NCI-H748 (cell line): ENCODE data around the gene AFTPH.
"Not testable (repeated sequence)": the region's sequence is repeated elsewhere in the genome, so short reads cannot be mapped to it uniquely, and the experiment has no call there.

Experiments
- DNase-seq: peaks from one replicate; lab custom pipeline; 2025; ENCODE audit not compliant: unreplicated experiment; lab: John Stamatoyannopoulos, UW

AFTPH gene

DNA sequence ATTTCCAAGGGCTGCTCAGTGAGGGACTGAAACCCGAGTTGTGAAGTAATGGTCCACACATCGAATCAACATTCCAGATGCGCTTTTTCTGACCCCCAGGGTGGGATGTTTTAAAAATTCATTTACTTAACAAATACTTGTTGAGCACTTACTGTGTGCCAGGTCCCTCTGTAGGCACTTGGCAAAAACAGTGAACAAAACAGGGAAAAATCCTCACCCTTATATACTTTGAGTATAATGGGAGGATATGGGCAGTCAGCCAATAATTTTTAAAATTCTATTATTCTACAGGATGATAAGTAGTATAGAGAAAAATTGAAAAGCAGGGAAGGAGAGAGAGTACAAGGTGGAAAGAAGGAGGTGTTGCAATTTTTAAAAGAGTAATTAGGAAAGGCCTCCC lies 31.3 kb upstream of the AFTPH start:
- DNase-seq = peak; percentile 20

DNA sequence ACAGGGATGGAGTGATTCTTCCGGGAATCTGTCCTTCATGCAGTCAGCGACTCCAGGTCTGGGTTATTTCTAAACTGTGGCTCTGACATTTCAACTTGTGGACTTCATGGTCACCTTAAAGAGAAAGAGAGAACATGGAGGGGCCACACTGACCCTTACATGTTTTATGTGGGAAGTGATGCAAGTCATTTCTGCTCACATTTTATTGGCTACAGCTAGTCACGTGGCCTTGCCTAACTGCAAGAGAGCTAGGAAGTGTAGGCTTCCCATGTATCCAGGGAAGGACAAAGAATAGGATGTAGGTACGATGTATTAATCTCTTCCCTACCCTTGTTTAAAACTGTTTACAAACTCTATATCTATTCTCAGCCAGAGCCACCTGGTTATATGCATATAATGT lies 30.3 kb upstream of the AFTPH start:
- peak; percentile 54 for DNase-seq

DNA sequence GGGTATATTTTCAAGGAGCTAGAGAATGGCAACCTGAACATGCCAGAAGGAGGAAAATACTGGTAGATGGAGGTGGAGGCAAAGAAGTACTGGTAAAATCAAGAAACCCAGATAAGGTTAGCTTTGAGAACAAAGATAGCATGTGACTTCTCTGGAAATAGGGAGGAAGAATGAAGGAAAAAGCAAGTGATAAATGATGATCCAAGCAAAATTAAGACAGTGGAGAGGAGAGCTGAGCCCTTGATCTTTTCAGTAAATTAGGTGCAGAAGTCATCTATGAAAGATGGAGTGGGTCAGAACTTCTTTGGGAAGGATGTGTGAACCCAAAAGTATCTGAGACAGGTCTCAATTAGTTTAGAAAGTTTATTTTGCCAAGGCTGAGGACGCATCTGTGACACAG lies 25.7 kb upstream of the AFTPH start:
- DNase-seq = no peak

DNA sequence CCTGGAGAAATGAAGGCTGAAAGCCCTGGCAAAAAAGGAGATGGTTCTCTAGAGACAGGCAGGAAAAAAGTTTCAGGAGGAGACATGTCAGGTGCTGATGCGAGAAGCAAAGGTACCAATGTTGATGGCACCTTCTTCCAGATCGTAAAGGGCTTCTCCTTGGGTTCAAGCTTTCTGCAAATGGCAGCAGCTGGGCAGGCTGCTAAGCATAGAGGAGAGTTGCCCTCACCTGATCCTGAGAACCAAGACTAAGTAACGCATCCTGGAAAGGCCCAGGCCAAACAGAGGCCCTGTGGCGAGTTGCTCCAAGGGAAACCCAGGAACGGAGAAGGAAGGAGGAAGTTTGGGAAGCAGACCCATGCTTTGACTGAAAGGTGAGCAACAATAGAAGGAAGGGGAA lies 23.6 kb upstream of the AFTPH start:
- DNase-seq = no peak

DNA sequence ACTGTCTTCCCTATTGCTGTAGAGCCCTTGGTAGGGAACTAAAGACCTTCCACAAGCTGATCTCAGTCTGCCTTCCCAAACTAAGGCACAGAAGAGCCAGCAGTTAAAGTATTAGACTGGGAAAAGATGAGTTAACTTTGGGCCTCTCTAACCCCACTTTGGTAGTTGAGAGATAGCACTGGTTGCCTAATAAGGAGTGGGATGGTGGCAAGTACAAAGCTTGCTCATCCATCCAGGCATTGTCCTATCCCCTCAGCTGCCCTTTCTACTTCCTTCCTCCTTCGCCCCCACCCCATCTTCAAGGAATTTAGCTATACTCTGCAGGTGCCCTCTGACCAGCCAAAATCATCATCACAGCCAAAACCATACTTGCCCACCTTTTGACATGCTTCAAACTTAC lies 22.2 kb upstream of the AFTPH start:
- no peak for DNase-seq

DNA sequence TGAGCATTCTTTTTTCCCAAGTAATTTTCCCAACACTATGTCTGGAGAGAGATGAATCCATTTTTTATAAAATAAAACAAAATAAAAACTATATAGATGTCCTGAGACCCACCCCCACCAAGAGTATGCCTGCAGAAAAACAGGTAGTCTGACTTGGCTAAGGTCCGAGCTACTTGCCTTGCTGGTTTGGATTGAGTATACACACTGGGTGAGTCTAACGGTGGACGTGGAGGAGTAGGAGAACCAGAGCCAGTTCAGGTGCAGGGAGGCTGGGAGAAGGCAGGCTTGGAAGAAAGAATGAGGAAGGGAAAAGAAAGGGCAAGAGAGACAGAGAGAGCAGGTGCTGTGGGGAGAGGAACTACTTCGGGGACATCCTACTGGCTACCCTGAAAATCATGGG lies 21.3 kb upstream of the AFTPH start:
- no peak for DNase-seq

DNA sequence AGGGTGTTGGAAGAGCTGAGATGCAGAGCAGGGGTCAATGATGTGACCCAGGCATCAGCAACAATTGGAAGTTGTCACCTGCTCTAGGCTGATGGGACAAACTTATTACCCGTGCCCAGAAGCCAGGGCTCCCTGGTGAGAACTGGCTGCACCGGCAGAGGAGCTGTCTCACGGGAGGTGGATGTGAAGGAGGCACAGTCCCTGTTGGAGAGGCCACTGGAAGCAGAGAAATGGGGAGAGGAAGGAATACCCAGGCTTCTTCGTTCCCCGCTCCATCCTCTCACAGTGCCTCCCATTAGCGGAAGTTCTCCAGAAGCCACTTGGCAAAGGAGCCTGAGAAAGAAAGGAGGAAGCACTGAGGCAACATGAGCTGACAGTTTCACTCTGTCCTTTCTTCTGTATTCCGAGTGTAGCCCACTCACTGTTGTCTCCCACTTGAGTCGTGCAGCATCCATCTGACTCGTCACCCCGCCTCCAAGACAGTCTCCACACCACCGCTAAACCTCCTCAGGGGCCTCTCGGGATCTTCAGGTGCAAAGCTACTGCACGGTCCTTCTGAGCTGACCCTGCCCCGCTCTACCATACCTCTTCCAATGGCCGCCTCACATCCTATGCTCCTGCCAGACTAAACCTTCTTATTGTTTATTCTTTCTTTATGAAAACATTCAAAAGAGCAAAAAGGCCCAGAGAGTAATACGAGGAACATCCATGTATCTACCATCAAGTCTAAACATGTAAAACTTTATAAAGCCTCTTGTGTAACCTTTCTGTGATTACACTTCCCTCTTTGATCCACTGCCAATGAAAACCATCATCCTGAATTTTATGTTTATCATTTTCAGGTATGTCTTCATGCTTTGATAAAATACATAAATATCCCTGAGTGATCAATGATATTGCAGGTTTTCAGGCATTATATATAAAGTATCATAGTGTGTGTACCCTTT lies 19.1 kb upstream of the AFTPH start:
- DNase-seq = no peak

DNA sequence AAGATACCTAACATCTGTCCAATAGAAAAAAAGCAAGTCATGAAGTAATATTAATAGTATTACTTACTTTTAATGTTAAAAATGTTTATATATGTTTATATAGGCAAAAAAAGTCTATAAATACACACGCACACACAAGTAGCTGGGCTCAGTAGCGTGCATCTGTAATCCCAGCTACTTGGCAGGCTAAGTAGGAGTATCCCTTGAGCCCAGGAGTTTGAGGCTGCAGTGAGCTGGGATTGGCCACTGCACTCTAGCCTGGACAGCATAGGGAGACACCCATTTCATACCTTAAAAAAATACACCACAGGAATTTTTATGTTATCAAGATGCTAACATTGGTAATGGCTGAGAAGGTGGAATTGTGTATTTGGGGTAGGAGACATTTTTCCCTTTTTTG lies 17.4 kb upstream of the AFTPH start:
- DNase-seq = no peak

DNA sequence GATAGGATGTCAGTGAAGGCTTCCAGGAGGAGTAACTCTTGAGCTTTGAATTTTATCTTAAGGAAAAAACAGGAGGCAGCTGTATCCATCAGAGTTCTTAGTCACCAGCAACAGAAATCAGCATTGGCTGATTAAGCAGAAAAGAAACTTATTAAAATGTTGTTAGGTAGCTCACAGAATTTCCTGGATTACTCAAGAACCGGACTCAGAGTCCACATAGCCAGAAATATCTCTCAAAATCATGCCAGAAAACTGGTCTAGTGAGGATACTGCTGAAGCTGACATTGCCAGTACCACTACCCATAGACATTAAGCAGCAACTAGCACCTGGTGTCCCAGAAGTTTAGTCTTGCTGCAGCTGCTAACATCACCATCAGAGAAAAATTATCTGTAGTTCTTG lies 10.1 kb upstream of the AFTPH start:
- no peak for DNase-seq

DNA sequence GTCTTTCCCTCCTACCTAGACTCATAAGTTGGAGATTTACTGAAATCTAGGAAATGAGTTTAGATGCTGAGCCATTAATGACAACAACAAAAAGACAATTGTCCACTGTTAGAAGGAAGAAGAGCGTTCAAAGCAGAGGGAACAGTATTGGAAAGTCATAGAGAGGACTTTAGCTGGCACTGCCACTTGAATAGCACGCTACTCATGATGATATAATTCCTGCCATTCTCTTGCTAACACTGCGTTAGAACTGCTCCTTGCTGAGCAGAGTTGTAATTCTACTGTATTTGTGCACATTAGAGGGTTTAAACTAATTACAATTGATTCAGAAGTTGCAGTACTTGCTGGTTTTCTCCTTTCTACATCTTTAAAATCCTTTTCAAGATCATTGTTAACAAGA lies 9.0 kb upstream of the AFTPH start:
- no peak for DNase-seq

DNA sequence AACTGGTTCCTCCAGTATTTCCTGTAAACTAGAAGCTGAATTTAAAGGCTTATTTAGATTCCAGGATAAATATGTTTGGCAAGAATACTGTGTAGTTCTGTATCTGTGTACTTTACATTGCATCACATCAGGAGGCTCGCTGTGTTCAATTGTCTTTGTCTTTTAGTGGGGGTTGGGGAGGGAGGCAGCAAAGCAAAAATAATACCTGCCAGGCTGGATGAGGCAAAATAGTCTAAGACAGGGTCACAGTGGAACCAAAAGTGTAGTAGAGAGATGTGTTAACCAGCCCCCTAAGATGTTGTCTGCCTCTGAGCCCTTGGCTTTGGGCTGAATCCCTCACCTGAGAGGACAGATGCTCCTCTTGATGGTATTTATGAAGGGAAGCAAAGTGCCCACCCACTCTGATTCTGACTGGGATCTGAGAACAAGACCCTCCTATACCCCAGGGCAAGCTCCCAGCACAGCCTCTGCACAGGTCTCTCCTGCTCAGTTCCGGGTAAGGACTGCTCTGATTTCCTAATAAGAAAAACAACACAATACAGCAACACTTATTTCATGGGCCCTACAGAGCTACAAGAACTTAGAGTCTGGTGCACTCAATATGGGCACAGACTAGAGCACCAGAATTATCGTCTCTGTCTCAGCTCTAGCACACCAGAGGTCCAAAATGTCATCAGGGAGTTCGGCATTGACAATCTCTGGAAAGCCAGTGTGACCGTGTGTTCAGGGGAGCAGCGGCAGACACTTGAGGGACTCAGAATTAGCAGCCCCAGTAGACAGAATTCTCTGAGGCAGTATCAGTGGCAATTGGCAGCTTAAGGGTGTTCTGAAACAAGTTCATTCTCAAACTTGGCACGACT lies 7.2 kb upstream of the AFTPH start:
- no peak for DNase-seq

DNA sequence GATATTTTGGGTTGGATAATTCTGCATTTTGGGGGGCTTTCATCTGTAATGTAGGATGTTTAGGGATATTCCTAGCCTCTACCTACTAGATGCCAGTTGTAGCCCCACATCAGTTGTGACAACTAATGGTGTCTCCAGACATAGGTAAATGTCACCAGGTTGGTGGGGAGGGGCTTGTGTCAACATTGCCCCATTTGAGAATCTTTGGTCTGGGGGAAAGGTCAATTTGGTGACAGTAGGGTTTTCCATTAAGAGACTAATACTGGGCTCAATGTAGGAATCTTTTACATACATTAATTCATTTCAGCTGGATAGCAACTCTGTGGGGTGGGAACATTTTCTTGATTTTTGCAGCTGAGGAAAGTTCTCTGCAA lies 6.6 kb upstream of the AFTPH start:
- no peak for DNase-seq

DNA sequence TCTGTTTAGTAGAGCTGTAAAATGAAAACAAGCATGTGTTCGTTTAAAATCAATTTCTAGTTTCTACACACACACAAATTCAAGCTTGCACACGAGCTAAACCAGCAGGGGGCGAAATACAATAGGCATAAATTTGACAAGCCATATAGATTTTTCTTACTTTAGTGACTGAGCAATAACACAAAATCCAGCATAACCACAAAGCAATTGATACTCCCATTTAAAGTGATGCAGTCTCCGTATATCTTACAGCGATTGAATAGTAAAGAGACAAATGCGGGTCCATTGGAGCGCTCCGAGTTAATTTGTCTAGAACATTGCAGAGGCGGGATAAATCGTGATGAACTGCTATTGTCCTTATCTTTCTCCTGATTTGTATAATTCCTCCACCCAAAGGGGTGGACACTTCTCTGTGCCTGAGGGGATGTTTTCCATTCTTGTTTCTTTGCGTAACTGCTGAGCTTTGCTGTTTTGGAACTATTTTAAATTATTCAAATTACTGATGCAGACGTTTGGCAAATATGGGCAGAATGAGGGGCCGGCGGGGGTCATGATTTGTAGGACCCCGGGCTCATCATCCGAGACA lies 1.2 kb upstream of the AFTPH start:
- DNase-seq = peak; percentile 82

DNA sequence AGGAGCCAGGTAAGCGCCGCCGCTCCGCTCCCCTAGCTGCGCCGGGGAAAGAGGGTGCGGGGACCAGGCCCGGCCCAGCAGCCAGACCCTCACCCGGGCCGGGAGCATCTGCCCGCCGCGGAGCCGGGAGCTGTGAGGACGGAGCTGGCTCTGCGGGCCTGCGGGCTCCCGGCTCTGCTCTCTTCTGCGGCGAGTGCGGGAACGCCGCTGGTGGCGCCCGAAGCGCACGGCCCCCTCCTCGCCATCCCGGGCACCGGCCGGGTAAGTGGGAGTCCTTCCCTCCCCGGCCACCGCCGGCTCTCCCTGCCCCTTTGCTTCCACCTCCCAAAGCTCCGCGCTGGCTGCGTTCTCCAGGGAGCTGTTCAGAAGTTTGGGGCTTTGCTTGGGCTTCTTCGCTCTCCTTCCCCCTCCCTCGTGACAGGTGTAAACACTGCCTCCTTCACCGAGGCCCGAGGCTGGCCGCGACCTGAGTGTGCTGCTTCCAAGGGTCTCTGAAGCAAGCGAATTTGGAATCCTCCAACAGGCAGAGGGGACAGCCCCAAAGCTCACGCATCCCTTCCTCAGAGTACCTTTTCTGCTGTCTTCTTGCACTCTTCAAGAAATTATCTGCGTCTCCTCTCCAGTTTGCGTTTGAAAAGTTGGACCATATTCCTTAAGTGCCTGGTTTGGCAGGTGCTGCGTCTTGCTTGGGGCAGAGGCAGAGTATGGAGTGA lies 632 bp downstream of the AFTPH start:
- peak; percentile 27 for DNase-seq

DNA sequence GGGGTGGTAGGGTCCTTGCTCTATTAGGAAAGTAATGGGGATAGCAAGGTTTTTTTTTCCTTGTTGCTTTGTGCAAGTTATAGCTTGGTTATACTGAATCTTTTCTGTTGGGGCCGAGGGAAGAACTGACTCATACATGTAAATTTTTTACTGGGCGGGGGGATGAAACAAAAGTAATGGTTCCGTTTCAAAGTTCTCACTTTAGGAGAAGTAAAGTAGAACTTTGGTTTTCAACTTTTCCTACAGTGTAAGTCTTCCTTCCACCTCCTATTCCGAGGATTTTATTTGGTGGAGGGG lies 1.1 kb downstream of the AFTPH start:
- DNase-seq = no peak

DNA sequence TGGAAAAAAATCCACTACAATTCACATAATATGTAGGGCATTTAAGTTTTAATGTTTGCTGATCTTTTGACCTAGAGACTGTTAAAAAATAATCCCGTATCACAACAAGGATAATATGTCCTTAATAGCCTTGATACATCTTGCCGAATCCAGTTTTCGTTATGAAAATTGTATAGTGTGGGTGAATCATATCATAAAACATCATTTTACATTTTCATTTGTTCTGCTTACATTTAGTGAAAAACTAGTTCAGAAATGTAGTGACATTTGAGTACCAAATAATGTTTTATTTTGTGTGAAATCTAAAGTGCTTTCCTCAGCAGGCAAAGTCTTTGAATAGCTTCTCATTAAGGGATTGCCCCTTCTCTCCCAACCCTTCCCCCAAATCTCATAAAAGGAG lies 1.9 kb downstream of the AFTPH start:
- no peak for DNase-seq

DNA sequence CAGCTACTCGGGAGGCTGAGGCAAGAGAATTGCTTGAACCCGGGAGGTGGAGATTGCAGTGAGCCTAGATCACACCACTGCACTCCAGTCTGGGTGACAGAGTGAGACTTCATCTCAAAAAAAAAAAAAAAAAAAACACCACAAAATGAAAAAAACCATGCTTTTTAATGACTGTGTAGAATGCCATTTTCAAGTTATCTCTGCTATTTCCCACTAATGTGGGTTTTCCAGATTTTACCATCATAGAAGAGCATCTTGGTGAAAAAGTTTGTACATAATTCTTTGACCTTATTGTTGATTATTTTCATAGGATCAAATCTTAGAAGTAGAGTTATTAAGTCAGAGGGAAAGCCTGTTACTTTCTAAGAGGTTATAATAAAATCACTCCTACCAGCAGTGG lies 6.8 kb downstream of the AFTPH start:
- DNase-seq = not testable (repeated sequence)

DNA sequence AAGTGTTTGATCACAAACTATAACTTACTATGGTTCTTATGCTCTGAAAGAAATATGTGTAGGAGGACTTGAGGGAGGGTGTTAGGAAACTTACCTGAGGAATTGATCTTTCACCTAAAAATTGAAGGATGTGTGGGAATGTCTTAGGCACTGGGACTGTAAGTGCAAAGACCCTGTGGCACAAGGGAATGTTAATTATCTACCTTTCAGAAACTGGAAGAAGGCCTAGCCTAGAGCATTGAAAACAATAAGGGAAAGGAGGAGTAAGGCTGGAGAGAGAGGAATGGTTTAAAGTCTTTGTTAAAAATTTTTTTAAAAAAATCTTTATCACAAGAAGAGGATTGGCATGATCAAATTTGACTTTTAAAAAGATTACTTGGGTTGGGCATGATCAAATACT lies 7.9 kb downstream of the AFTPH start:
- DNase-seq = no peak

DNA sequence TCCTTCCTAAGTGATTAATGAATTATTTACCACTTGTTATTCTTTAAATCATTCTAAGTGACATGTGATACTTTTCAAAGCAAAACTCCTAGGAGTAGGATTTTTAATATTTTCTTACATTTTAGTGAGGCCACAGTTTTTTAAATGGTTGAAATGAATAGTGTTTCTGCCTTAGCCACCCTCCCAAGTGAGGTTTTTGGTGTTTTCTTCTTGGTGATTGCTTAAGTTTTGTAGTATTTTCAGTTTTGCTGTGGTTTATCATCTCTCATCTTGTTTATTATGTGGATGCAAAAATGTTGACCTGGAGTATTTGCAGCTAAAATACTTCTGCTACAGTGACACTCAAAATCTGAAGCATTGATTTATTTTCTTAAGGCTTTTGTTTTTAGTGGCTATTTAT lies 9.8 kb downstream of the AFTPH start:
- DNase-seq = no peak

DNA sequence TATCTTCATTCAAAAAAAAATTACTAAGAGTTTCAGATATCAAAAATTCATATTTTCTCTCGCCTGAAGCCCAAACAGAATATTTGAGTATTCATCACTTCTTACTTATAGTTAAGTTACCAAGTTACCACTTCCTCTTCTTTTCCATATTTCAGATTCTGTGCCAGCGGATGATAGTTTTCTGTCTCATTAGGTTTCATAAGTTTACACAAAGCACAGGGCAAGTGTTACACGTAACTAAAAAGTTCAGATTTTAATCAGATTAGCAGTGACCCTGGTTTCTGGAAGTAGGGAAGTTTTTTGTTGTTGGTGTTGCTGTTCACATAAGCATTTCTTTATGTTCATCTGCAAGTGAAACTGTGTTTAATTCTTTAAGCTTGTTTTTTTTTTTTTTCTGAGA lies 10.2 kb downstream of the AFTPH start:
- DNase-seq = no peak

DNA sequence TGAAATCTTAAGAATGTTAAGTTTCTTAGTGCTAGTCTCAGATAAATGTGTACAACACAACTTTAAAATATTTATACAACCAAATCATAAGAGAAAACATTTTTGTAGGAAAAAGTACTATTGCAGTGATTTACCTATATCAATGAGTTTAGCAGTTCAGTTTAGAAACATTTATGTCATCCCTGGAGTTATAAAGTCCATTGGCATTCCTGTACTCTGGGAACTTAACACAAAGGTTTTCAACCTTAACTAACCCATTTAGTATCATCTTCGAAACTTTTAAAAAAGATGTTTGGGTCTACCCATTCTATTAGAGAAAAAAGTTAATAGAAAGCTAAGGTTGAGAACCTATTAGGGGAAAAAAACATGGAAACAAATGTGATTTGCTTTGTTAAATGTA lies 10.9 kb downstream of the AFTPH start:
- no peak for DNase-seq
